HL-60 (cell line): ENCODE results near the gene ZBTB49.

ENCODE experiments used
- DNase-seq, 2 experiments: peaks; one replicate each; pipeline ENCODE4 v3.0.0-alpha.2; 2010 to 2020; ENCODE audit warnings: low read depth in 1 of 2, low spot score in 1 of 2
- H3K27ac ChIP-seq: fragments of 250-450 bp; sonication (Bioruptor Pico); replicated peaks from 2 replicates; pipeline ENCODE4 v1.5.1; 2020; ENCODE audit warnings: mild to moderate bottlenecking, moderate library complexity
- H3K27me3 ChIP-seq: fragments of 250-450 bp; sonication (Bioruptor Pico); 2 replicates; pipeline ENCODE4 v1.5.1; 2021; ENCODE audit warnings: mild to moderate bottlenecking, moderate library complexity; ENCODE audit not compliant: insufficient read depth, poor library complexity, severe bottlenecking
- H3K4me3 ChIP-seq: replicated peaks from 2 replicates; pipeline ENCODE4 v1.5.1; 2011; ENCODE audit warnings: mild to moderate bottlenecking, control low read depth, low read length; ENCODE audit not compliant: insufficient read depth
- GABPA ChIP-seq: IDR thresholded peaks from 2 replicates; pipeline ENCODE4 v1.6.1; 2012; ENCODE audit warnings: low read depth
- POLR2AphosphoS5 ChIP-seq: IDR thresholded peaks from 2 replicates; pipeline ENCODE4 v1.6.1; 2012; ENCODE audit warnings: low read depth
- SPI1 ChIP-seq: IDR thresholded peaks from 2 replicates; pipeline ENCODE4 v1.6.1; 2012; ENCODE audit warnings: low read depth, mild to moderate bottlenecking, borderline replicate concordance
- TF ChIP-seq, protein P1 (sequence below): IDR thresholded peaks from one replicate; pipeline ENCODE4 v1.5.1; 2011; ENCODE audit warnings: low read length, control low read depth, inconsistent platforms; ENCODE audit not compliant: insufficient read depth
- TF ChIP-seq, protein P2 (sequence below): IDR thresholded peaks from 2 replicates; pipeline ENCODE4 v1.6.1; 2012; ENCODE audit warnings: low read depth; ENCODE audit not compliant: insufficient replicate concordance

The ZBTB49 gene

DNA sequence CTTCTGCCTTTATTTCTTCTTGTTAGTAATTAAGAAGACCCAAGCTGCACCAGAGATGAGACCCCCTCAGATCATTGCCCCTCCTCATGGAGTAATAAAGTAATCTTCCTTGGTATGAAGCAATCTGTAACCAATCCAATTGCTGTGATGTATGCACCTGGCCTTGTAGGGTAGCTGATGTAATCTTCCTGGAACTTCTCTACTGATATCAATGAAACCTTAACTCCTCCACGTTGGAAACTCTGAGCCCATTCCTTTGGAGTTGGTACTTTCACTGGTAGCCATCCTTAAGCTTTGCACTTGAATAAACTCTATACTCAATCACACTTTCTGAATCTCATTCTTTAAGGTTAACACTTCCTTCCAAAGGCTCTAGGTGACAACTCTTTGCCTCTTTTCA lies 65.3 kb downstream of the ZBTB49 start:
- no peaks in the 10 kb centered on the region for H3K27me3 ChIP-seq
- TF ChIP-seq, protein P1, sequence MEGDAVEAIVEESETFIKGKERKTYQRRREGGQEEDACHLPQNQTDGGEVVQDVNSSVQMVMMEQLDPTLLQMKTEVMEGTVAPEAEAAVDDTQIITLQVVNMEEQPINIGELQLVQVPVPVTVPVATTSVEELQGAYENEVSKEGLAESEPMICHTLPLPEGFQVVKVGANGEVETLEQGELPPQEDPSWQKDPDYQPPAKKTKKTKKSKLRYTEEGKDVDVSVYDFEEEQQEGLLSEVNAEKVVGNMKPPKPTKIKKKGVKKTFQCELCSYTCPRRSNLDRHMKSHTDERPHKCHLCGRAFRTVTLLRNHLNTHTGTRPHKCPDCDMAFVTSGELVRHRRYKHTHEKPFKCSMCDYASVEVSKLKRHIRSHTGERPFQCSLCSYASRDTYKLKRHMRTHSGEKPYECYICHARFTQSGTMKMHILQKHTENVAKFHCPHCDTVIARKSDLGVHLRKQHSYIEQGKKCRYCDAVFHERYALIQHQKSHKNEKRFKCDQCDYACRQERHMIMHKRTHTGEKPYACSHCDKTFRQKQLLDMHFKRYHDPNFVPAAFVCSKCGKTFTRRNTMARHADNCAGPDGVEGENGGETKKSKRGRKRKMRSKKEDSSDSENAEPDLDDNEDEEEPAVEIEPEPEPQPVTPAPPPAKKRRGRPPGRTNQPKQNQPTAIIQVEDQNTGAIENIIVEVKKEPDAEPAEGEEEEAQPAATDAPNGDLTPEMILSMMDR: no peak
- TF ChIP-seq SPI1 (no peak), GABPA (no peak), POLR2AphosphoS5 (no peak)
- TF ChIP-seq, protein P2, sequence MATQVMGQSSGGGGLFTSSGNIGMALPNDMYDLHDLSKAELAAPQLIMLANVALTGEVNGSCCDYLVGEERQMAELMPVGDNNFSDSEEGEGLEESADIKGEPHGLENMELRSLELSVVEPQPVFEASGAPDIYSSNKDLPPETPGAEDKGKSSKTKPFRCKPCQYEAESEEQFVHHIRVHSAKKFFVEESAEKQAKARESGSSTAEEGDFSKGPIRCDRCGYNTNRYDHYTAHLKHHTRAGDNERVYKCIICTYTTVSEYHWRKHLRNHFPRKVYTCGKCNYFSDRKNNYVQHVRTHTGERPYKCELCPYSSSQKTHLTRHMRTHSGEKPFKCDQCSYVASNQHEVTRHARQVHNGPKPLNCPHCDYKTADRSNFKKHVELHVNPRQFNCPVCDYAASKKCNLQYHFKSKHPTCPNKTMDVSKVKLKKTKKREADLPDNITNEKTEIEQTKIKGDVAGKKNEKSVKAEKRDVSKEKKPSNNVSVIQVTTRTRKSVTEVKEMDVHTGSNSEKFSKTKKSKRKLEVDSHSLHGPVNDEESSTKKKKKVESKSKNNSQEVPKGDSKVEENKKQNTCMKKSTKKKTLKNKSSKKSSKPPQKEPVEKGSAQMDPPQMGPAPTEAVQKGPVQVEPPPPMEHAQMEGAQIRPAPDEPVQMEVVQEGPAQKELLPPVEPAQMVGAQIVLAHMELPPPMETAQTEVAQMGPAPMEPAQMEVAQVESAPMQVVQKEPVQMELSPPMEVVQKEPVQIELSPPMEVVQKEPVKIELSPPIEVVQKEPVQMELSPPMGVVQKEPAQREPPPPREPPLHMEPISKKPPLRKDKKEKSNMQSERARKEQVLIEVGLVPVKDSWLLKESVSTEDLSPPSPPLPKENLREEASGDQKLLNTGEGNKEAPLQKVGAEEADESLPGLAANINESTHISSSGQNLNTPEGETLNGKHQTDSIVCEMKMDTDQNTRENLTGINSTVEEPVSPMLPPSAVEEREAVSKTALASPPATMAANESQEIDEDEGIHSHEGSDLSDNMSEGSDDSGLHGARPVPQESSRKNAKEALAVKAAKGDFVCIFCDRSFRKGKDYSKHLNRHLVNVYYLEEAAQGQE: no peak

DNA sequence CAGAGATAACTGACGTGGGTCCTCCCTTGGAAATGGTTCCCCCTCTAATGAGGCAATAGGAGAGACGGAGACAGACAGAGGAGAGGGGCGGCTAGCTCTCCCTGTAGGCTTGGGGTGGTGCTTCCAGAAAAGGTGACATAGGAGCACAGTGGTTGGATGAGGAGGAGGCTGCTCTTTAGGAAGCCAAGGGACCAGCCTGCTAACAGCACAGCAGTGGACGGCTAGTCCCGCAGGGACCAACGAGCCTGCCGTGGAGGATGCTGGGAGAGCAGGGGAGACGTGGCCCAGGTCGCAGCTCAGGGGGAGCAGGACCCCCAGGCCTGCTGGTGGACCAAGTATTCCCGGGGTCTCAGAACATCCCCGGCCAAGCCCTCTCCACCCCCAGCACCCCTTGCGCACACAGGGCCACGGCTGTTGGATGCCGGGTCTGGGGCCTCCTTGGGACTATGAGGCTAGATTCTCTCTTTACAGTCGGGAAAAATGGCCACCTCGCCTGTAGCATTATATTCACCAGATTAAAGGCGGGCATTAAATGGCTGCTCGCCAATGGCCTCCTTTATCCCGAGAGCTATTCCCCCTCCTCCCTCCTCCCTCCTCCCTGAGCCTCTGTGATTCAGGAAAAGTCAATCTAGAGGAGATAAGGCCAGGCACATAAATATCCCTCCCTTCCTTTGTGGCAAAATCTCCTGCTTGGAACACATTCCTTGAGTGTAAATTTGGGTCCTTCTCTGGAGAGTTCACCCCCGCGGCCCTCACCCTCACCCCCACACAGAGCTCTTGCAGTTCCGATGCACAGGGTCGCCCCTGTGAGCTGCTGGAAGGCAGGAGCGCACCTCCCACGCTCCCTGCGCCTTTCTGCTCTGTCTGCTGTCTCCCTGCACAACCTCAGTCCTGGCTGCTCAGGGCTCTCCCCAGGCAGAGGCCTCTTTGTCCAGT lies 66.3 kb downstream of the ZBTB49 start:
- no peak for DNase-seq
- H3K27me3 ChIP-seq: no peaks in the 10 kb centered on the region
- H3K27ac ChIP-seq: no peak overlapping the region
- TF ChIP-seq POLR2AphosphoS5 (no peak), GABPA (no peak)
- H3K4me3 ChIP-seq: no peak overlapping the region

More for the DNA sequence above, 65.3 kb downstream of the ZBTB49 start:
- Histone ChIP-seq H3K4me3 (no peak overlapping the region), H3K27ac (no peak overlapping the region)
- DNase-seq: no peak

DNA sequence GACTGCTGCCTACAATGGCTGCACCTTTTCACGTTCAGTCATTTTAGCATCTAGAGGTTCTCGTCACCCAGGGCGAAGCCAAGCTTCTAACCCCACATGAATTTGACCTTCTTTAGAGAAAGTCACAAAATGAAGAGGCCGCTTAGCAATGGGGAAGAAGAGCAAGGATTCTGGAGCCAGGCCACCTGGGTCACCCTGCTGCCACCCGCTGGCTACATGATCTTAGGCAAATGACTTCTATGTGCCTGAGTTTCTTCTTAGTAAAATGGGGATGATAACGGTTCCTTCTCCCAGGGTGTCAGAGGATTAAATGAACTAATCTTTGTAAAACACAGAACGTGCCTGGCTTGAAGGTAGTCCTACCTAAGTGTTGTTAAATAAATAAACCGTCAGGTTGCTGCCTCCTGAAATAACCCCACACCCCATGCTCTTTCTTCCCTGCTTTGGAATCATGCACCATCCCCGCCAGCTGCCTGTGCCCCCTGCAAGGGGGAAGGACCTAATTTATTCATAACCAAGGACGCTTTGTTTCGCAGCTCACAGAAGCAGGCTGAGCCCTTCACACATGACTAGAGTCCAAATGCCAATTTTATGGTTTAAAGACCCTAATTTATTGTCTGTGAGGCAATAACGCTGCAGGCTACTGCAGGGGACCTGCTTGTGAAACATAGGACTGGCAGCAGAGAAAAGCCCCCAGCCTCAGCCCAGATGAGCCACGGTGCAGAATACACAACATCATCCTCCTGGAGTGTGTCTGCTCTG lies 68.2 kb downstream of the ZBTB49 start:
- Histone ChIP-seq H3K27ac (no peak overlapping the region), H3K4me3 (no peak overlapping the region), H3K27me3 (no peaks in the 10 kb centered on the region)
- DNase-seq: no peak
- TF ChIP-seq, protein P2: no peak
- no peak for TF ChIP-seq POLR2AphosphoS5
- TF ChIP-seq GABPA: no peak
- TF ChIP-seq, protein P1: no peak
- no peak for TF ChIP-seq SPI1

DNA sequence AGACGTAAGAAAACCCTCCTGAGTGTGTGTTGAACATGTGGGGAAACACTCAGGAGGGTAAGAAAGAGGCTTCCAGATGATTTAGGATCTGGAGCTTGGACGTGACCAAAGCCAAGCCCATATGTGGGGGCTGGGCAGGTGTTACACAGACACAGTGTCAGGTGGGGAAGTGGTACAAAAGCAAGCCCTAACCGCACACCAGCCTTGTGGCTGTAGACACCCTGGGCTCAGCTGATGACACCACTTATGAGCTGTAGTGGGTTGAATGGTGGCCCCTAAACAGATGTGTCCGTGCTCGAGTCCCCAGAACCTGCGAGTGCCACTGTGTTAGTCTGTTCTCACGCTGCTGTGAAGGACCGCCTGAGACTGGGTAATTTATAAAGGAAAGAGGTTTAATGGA lies 71.8 kb downstream of the ZBTB49 start:
- Histone ChIP-seq H3K27ac (no peak overlapping the region), H3K27me3 (no peaks in the 10 kb centered on the region), H3K4me3 (no peak overlapping the region)
- TF ChIP-seq, protein P1: no peak
- TF ChIP-seq, protein P2: no peak
- DNase-seq: no peak
